Type B pancreatic cell (in vitro differentiated cells): ENCODE measurements around the gene ZBTB9. TPM values are rescaled to one million over a fixed set of nuclear protein-coding genes. Genes with fewer than 3 reads are reported as not detected.

Experiments used
- DNase-seq: peaks from one replicate; pipeline ENCODE4 v3.0.0; 2021; ENCODE audit warnings: mixed read lengths; ENCODE audit not compliant: unreplicated experiment; ENCODE audit errors: extremely low spot score
- H3K27ac Mint-ChIP-seq: 2 replicates; pipeline ENCODE4 v1.8.0; 2021; ENCODE audit warnings: mild to moderate bottlenecking, mixed read lengths
- H3K27me3 Mint-ChIP-seq: 2 replicates; pipeline ENCODE4 v1.8.0; 2021; ENCODE audit warnings: mixed read lengths
- H3K36me3 Mint-ChIP-seq: 2 replicates; pipeline ENCODE4 v1.8.0; 2021; ENCODE audit warnings: mixed read lengths
- H3K4me1 Mint-ChIP-seq: one replicate; pipeline ENCODE4 v1.8.0; 2021; ENCODE audit warnings: mixed read lengths; ENCODE audit not compliant: unreplicated experiment
- H3K4me3 Mint-ChIP-seq: 2 replicates; pipeline ENCODE4 v1.8.0; 2021; ENCODE audit warnings: mild to moderate bottlenecking, mixed read lengths
- H3K9me3 Mint-ChIP-seq: 2 replicates; pipeline ENCODE4 v1.8.0; 2021; ENCODE audit warnings: mixed read lengths
- total RNA-seq: library from RNA; stranded (reverse); gene quantifications from 2 replicates; pipeline ENCODE4 v1.2.1, GENCODE V29; 2021; ENCODE audit warnings: low replicate concordance
- TF ChIP-seq, protein P1 (sequence below): fragments of 200-600 bp; sonication (generic); conservative IDR thresholded peaks from 2 replicates; pipeline ENCODE4 v1.5.0; 2021; ENCODE audit warnings: antibody characterized with exemption, mild to moderate bottlenecking

ZBTB9 gene
- total RNA-seq, 1 donor from 2014 or later = 14.5 TPM

DNA sequence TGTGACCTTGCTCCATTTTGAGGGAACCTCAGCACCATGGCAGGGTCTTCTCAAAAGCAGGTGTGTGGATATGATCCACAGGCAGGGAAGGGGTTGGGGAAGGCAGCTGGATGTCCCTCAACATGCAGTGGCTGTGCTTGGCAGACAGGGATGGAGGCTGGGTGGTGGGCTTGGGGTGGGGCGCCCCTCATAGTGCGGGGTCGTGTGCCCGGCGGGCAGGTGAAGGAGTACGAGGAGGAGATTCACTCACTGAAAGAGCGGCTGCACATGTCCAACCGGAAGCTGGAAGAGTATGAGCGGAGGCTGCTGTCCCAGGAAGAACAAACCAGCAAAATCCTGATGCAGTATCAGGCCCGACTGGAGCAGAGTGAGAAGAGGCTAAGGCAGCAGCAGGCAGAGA is 8.0 kb upstream of the ZBTB9 start:
- Mint-ChIP-seq H3K9me3 (no peaks in the 10 kb centered on the region), H3K36me3 (peaks cover 24% of the 10 kb centered on the region), H3K27me3 (no peaks in the 10 kb centered on the region), H3K27ac (no peak overlapping the region), H3K4me3 (no peak overlapping the region), H3K4me1 (peaks cover 8% of the 10 kb centered on the region)
- DNase-seq = no peak
- TF ChIP-seq, protein P1, sequence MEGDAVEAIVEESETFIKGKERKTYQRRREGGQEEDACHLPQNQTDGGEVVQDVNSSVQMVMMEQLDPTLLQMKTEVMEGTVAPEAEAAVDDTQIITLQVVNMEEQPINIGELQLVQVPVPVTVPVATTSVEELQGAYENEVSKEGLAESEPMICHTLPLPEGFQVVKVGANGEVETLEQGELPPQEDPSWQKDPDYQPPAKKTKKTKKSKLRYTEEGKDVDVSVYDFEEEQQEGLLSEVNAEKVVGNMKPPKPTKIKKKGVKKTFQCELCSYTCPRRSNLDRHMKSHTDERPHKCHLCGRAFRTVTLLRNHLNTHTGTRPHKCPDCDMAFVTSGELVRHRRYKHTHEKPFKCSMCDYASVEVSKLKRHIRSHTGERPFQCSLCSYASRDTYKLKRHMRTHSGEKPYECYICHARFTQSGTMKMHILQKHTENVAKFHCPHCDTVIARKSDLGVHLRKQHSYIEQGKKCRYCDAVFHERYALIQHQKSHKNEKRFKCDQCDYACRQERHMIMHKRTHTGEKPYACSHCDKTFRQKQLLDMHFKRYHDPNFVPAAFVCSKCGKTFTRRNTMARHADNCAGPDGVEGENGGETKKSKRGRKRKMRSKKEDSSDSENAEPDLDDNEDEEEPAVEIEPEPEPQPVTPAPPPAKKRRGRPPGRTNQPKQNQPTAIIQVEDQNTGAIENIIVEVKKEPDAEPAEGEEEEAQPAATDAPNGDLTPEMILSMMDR = no peak

DNA sequence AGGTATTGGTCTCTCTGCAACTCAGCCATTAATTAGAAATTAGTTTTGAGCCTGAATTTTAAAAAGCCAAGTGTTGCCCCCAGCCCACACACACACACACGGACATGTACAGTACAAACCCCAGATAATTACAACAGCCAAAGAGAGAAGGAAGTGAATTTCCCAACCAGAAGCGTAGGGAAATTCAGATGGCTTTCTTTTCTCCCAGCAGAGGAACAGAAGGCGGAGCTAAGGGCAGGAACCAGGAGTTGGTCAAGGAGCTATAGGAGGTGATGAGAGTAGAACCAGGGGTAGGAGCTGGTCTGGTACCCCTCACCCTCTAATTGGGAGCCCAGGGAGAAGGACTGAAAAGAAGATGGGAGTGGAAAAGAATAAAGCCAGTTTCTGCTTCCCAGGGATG is 3.9 kb upstream of the ZBTB9 start:
- TF ChIP-seq, protein P1 = no peak
- Mint-ChIP-seq H3K9me3 (no peaks in the 10 kb centered on the region), H3K4me1 (peaks cover 24% of the 10 kb centered on the region), H3K4me3 (peak overlapping the region; percentile 25), H3K36me3 (peaks cover 18% of the 10 kb centered on the region), H3K27ac (peak overlapping the region; percentile 36), H3K27me3 (no peaks in the 10 kb centered on the region)
- no peak for DNase-seq

DNA sequence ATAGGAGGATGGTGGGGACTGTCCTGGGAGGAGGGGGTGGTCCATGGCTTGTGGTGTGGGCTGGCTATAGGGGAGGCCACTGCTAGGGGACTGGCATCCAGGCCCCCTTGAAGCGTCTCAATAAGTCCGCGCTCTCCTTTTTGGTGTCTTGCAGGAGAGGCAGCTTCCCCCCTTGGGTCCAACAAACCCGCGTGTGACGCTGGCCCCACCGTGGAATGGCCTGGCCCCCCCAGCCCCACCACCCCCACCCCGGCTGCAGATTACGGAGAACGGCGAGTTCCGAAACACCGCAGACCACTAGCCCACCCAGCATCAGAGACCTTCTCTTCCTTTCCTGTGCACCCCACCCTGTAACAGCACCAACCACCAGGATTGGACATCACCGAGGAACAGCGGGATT is 2.8 kb upstream of the ZBTB9 start:
- H3K9me3 Mint-ChIP-seq = no peaks in the 10 kb centered on the region

DNA sequence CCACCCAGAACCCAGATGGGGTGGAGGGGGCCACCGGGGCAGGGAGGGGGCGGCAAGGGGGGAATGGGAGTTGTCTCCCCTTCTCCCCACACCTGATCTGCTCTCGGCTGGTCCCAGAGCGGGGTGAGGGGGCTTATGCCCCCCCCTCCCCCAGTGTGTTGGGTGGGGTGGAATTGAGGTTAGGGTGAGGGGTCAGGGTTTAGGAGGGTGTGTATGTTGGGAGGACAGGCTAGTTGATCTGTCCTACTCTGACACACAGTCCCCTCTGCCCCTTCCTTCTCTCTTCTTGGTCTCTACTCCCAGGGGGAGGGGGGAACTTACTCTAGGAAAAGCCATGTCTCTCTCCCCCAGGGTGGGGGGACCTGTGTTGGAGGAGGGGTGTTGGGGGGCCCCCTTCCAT is 1.9 kb upstream of the ZBTB9 start:
- H3K27me3 Mint-ChIP-seq = no peaks in the 10 kb centered on the region
- TF ChIP-seq, protein P1 = no peak
- H3K27ac Mint-ChIP-seq = no peak overlapping the region
- no peak overlapping the region for H3K4me3 Mint-ChIP-seq
- no peaks in the 10 kb centered on the region for H3K9me3 Mint-ChIP-seq
- H3K36me3 Mint-ChIP-seq = peaks cover 22% of the 10 kb centered on the region
- no peak for DNase-seq
- peaks cover 25% of the 10 kb centered on the region for H3K4me1 Mint-ChIP-seq

More for the DNA sequence above, 2.8 kb upstream of the ZBTB9 start:
- Mint-ChIP-seq H3K27me3 (no peaks in the 10 kb centered on the region), H3K4me1 (peaks cover 25% of the 10 kb centered on the region), H3K27ac (no peak overlapping the region), H3K36me3 (peaks cover 16% of the 10 kb centered on the region), H3K4me3 (no peak overlapping the region)
- DNase-seq = no peak
- TF ChIP-seq, protein P1 = no peak

DNA sequence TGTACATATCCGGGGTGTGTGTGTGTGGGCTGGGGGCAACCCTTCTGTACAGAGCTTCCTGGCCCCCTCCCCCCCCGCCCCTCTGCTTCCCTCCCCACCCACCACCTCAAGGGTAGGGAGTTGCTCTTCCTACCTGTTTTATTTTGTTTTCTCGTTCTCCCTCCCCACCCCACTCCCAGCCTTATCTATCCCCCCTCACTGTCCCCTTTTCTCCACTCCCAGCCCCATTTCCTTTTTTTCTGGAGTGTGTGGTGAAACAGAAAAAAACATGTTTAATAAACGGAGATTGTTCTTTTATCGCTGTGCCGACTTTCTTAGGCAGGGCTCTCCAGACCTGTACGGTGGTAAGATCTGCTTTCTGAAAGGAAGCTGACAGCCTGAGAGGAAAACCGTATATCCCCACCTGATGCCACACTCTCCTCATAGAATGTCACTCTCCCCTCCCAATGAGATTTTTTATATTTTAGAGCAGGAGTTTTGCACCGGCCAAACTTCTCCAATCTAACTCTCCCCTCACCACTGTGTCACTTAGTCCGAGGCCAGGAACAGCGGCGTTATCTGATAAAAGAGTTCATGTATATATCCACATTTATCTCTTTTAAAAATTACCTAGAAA is 875 bp upstream of the ZBTB9 start:
- H3K27me3 Mint-ChIP-seq = no peaks in the 10 kb centered on the region
- H3K9me3 Mint-ChIP-seq = no peaks in the 10 kb centered on the region
- TF ChIP-seq, protein P1 = no peak
- peaks cover 18% of the 10 kb centered on the region for H3K36me3 Mint-ChIP-seq
- H3K4me3 Mint-ChIP-seq = peak overlapping the region; percentile 90
- peak overlapping the region; percentile 74 for H3K27ac Mint-ChIP-seq
- peaks cover 25% of the 10 kb centered on the region for H3K4me1 Mint-ChIP-seq
- no peak for DNase-seq

DNA sequence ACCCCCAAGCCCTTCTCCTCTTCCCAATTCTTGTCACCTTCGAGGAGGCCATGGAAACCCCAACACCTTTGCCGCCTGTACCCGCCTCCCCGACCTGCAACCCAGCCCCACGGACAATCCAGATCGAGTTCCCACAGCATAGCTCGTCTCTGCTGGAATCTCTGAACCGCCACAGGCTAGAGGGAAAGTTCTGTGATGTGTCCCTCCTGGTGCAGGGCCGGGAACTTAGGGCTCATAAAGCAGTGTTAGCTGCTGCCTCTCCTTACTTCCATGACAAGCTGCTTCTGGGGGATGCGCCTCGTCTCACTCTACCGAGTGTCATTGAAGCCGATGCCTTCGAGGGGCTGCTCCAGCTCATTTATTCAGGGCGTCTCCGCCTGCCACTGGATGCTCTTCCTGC is 675 bp downstream of the ZBTB9 start:
- Mint-ChIP-seq H3K4me1 (peaks cover 25% of the 10 kb centered on the region), H3K27me3 (no peaks in the 10 kb centered on the region), H3K9me3 (no peaks in the 10 kb centered on the region), H3K4me3 (peak overlapping the region; percentile 90), H3K27ac (peak overlapping the region; percentile 74), H3K36me3 (peaks cover 12% of the 10 kb centered on the region)
- TF ChIP-seq, protein P1 = no peak
- peak; percentile 44 for DNase-seq
